ENCODE results near the gene HS1BP3.

Gene HS1BP3

GRCh38 chr2:20633794-20634506 lies 16.9 kb downstream of the HS1BP3 start:
- Histone ChIP-seq H3K36me3 (ENCODE audit: low read depth) (no peaks in the 10 kb centered on the region), H3K27ac (ENCODE audit: poor library complexity, severe bottlenecking) (peak overlapping the region; percentile 38), H3K4me1 (ENCODE audit: insufficient read depth, poor library complexity, severe bottlenecking) (peaks cover 25% of the 10 kb centered on the region), H3K4me3 (ENCODE audit: severe bottlenecking) (no peak overlapping the region), H3K9me3 (ENCODE audit: severe bottlenecking) (no peaks in the 10 kb centered on the region), H3K27me3 (ENCODE audit: insufficient read depth, poor library complexity, severe bottlenecking) (no peaks in the 10 kb centered on the region)
- peak; percentile 63 for ATAC-seq (ENCODE audit: low read depth)
- no peak for DNase-seq (ENCODE audit: low spot score)
- TF ChIP-seq CTCF (IDR thresholded peaks at IDR 0.05; ENCODE audit: poor library complexity, severe bottlenecking), result no peak

GRCh38 chr2:20633001-20633400 lies 17.9 kb downstream of the HS1BP3 start:
- H3K4me1 ChIP-seq (ENCODE audit: insufficient read depth, poor library complexity, severe bottlenecking), result peaks cover 25% of the 10 kb centered on the region
- no peak for ATAC-seq (ENCODE audit: low read depth)
- H3K27ac ChIP-seq (ENCODE audit: poor library complexity, severe bottlenecking), result no peak overlapping the region
- H3K36me3 ChIP-seq (ENCODE audit: low read depth), result no peaks in the 10 kb centered on the region
- H3K27me3 ChIP-seq (ENCODE audit: insufficient read depth, poor library complexity, severe bottlenecking), result no peaks in the 10 kb centered on the region
- no peak for DNase-seq (ENCODE audit: low spot score)
- no peaks in the 10 kb centered on the region for H3K9me3 ChIP-seq (ENCODE audit: severe bottlenecking)
- no peak for TF ChIP-seq CTCF (IDR thresholded peaks at IDR 0.05; ENCODE audit: poor library complexity, severe bottlenecking)
- no peak overlapping the region for H3K4me3 ChIP-seq (ENCODE audit: severe bottlenecking)

- Histone ChIP-seq H3K9me3 (ENCODE audit: severe bottlenecking) (no peaks in the 10 kb centered on the region), H3K27me3 (ENCODE audit: insufficient read depth, poor library complexity, severe bottlenecking) (no peaks in the 10 kb centered on the region), H3K36me3 (ENCODE audit: low read depth) (no peaks in the 10 kb centered on the region), H3K4me1 (ENCODE audit: insufficient read depth, poor library complexity, severe bottlenecking) (peaks cover 25% of the 10 kb centered on the region), H3K27ac (ENCODE audit: poor library complexity, severe bottlenecking) (no peak overlapping the region), H3K4me3 (ENCODE audit: severe bottlenecking) (no peak overlapping the region)
- TF ChIP-seq CTCF (IDR thresholded peaks at IDR 0.05; ENCODE audit: poor library complexity, severe bottlenecking), result no peak
- ATAC-seq (ENCODE audit: low read depth), result no peak
- no peak for DNase-seq (ENCODE audit: low spot score)
Measured at GRCh38 chr2:20632446-20632990, 18.4 kb downstream of the HS1BP3 start.

- no peak overlapping the region for H3K4me3 ChIP-seq (ENCODE audit: severe bottlenecking)
- TF ChIP-seq CTCF (IDR thresholded peaks at IDR 0.05; ENCODE audit: poor library complexity, severe bottlenecking), result no peak
- peaks cover 25% of the 10 kb centered on the region for H3K4me1 ChIP-seq (ENCODE audit: insufficient read depth, poor library complexity, severe bottlenecking)
- no peak overlapping the region for H3K27ac ChIP-seq (ENCODE audit: poor library complexity, severe bottlenecking)
- H3K27me3 ChIP-seq (ENCODE audit: insufficient read depth, poor library complexity, severe bottlenecking), result no peaks in the 10 kb centered on the region
- no peaks in the 10 kb centered on the region for H3K9me3 ChIP-seq (ENCODE audit: severe bottlenecking)
- ATAC-seq (ENCODE audit: low read depth) (no peak), DNase-seq (ENCODE audit: low spot score) (no peak)
- H3K36me3 ChIP-seq (ENCODE audit: low read depth), result no peaks in the 10 kb centered on the region
Measured at GRCh38 chr2:20631617-20632307, 19.1 kb downstream of the HS1BP3 start.
